ENCODE measurements around the gene SPSB4. TPM values are rescaled to one million over a fixed set of nuclear protein-coding genes. Genes with fewer than 3 reads are reported as not detected.

The SPSB4 gene
- total RNA-seq: not detected in 2 replicates

DNA sequence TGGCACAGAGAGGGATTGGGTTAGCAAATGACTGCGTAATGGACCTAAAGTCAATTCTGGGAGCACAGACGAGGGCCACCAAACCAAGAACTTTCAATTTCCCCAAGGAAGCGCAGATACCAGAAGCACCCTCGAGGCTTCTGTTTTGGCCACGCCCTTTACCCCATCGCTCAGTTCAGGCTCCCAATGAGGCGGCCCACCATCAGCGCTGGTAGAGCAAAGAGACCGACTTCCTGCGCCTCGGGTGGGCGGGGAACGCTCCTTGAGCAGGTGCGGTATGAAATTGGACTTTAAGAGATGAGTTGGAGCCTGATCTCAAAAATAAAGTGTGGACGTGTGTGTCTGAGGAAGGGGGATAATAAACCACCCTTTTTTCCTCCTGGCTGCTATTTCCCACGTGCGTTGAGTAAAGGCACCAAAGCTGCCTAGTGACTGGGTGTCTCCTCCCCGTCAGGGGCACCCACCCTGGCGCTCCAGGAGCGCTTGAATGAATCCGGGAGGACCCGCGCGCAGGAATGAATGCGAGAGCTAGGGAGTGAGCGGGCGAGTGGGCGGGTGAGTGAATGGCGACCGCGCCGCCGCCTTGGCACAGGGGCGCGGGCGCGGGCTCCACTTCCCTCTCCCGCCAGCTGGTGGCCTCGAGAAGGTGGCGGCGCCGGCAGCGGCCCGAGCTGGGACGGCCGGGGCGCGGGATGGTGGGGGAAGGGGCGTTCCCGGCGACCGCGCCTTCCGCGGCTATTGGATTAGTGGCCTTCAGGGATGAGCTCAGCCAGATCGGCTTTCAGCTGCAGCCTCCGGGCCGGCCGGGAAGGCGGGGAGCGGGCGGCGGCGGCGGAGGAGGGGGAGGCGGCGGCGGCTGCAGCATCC lies at the start of gene SPSB4:
Gene SPSB4 (plus strand): TSS at position 772 of the 867 bp plus-strand sequence. CDS start 14,758 bp downstream, outside the sequence.

Other genes starting within 250 kb of the SPSB4 start
- 57.5 and 59.9 TPM in 2 replicates for gene SLC25A36, start 109.5 kb upstream of the SPSB4 start, total RNA-seq
- gene PXYLP1, start 180.5 kb downstream of the SPSB4 start, total RNA-seq: 6.9 and 17.3 TPM in 2 replicates

Data from cardiac atrium fibroblast (primary cell).